ENCODE data around the gene STK31. TPM values are rescaled to one million over a fixed set of nuclear protein-coding genes. Genes with fewer than 3 reads are reported as not detected.
"Not testable (repeated sequence)": the region's sequence is repeated elsewhere in the genome, so short reads cannot be mapped to it uniquely, and the experiment has no call there.

Gene STK31
- total RNA-seq, 2 donors from 2014 or later = 0.19 to 0.52 TPM

DNA sequence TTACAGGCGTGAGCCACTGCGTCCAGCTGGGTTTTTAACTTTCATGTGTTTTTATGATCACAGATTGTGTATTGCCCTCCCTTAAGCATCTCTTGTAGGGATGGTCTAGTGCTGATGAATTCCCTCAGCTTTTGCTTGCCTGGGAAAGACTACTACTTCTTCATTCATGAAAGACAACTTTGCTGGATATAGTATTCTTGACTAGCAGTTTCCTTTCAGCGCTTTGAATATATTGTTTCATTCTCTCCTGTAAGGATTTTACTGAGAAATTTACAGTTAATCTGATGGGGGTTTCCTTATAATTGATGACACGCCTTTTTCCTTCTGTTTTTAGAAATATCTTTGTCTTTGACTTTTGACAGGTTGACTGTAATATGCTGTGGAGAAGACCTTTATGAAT is 33.2 kb downstream of the STK31 start:
- ATAC-seq (replicated peaks) = no peak
- Mint-ChIP-seq H3K27me3 (no peaks in the 10 kb centered on the region), H3K36me3 (ENCODE audit: low read depth) (no peaks in the 10 kb centered on the region), H3K27ac (no peak overlapping the region), H3K9me3 (peaks cover 22% of the 10 kb centered on the region), H3K4me3 (no peak overlapping the region), H3K4me1 (no peaks in the 10 kb centered on the region)

DNA sequence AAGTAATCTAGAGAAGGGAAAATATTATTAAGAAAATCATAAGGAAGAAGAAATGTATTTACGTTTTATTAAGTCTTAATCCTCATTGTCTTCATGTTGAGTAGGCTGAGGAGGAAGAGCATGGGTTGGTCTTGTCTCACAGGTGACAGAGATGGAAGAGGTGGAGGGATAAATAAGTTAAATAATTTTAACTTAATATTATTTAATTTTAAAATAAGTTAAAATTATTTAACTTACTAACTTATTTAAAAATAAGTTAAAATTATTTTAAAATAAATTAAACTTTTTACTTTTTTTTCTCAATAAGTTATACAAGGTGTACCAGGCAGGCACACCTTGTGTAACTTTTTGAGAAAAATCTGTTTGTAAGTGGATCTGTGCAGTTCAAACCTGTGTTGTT is 36.6 kb downstream of the STK31 start:
- H3K9me3 Mint-ChIP-seq = peaks cover 23% of the 10 kb centered on the region
- H3K4me3 Mint-ChIP-seq = no peak overlapping the region

DNA sequence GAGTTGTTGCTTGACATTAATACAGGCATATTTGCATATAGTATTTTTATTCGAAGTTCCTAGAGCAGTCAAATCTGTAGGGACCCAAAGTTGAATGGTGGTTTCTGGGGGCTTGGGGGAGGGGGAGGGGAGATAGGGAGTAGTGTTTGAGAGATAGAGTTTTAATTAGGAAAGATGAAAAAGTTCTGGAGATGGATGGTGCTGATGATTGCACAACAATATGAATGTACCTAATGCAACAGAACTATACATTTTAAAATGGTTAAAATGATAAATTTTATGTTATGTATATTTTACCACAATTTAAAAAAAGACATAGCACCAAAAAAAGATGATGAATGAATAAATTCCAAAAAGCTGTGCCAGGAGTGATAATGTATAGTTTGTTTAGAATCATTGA is 41.8 kb downstream of the STK31 start:
- Mint-ChIP-seq H3K27ac (no peak overlapping the region), H3K9me3 (peaks cover 7% of the 10 kb centered on the region), H3K4me1 (no peaks in the 10 kb centered on the region), H3K36me3 (ENCODE audit: low read depth) (no peaks in the 10 kb centered on the region), H3K27me3 (no peaks in the 10 kb centered on the region), H3K4me3 (no peak overlapping the region)
- ATAC-seq (replicated peaks) = no peak

More for the DNA sequence above, 36.6 kb downstream of the STK31 start:
- Mint-ChIP-seq H3K27me3 (no peaks in the 10 kb centered on the region), H3K36me3 (ENCODE audit: low read depth) (no peaks in the 10 kb centered on the region), H3K4me1 (no peaks in the 10 kb centered on the region), H3K27ac (no peak overlapping the region)
- no peak for ATAC-seq (replicated peaks)

DNA sequence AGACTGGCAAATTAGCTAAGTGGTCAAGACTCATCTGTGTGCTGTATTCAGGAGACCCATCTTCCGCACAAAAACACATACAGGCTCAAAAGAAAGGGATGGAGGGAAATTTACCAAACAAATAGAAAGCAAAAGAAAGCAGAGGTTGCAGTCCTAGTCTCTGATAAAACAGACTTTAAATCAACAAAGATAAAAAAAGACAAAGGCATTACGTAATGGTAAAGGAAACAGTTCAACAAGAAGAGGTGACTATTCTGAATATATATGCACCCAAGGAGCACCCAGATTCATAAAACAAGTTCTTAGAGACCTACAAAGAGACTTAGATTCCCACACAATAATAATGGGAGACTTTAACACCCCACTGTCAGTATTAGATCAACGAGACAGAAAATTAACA is 48.8 kb downstream of the STK31 start:
- H3K36me3 Mint-ChIP-seq (ENCODE audit: low read depth); H3K4me3 Mint-ChIP-seq; ATAC-seq (replicated peaks); H3K4me1 Mint-ChIP-seq; H3K9me3 Mint-ChIP-seq; H3K27me3 Mint-ChIP-seq; H3K27ac Mint-ChIP-seq: not testable (repeated sequence)

DNA sequence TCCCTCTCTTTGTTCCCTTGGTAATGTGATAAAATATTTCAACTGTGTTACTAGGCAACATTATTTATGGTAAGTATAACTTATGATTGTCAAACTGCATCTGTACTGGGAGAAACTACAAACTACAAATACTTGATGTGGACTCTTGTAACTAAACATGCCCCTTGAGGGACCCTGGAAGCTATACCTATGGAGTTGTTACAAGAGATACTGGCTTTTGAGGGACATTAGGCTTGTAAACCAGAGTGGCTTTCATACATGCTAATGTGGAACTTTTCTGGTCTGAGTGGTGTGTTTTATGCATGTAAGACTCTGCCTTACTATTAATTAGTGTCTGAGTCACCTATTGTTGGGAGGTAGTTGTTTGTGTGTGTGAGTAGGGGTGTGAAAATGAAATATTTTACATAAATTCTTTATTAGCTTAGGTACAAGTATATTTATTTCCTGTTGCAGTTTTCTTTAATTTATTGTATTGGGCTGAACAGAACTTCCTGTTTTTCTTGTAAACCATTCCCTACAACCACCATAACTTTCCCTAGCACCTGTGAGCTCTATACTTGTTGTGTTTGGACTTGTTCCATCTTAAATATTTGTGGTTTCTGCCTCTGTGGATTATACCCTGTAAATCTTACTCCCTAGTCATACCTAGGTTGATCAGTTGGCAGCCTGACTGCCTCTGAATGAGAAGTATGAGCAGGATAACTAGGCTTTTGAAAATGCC is 49.8 kb downstream of the STK31 start:
- no peak overlapping the region for H3K4me3 Mint-ChIP-seq
- no peaks in the 10 kb centered on the region for H3K4me1 Mint-ChIP-seq
- no peaks in the 10 kb centered on the region for H3K27me3 Mint-ChIP-seq
- H3K36me3 Mint-ChIP-seq (ENCODE audit: low read depth) = no peaks in the 10 kb centered on the region
- ATAC-seq (replicated peaks) = no peak
- H3K9me3 Mint-ChIP-seq = no peaks in the 10 kb centered on the region
- no peak overlapping the region for H3K27ac Mint-ChIP-seq

DNA sequence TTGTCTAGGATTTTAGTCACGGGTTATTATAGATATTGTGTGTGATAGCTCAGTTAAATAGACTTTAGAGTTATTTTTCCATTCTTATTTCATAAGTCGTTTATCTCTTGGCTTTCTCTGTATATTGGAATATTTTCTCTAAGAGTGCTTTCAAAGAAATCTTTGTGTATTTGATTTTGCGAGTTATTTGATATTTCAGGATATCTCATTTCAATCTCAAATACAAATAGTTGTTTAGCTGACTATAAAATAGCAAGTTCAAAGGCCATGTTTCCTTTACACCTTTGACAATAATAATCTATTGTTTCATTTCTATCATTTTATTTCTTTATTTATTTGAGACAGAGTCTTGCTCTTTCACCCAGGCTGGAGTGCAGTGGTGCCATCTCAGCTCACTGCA is 55.9 kb downstream of the STK31 start:
- Mint-ChIP-seq H3K4me3 (no peak overlapping the region), H3K27me3 (no peaks in the 10 kb centered on the region), H3K9me3 (no peaks in the 10 kb centered on the region), H3K27ac (no peak overlapping the region), H3K36me3 (ENCODE audit: low read depth) (no peaks in the 10 kb centered on the region), H3K4me1 (no peaks in the 10 kb centered on the region)
- ATAC-seq (replicated peaks) = no peak

DNA sequence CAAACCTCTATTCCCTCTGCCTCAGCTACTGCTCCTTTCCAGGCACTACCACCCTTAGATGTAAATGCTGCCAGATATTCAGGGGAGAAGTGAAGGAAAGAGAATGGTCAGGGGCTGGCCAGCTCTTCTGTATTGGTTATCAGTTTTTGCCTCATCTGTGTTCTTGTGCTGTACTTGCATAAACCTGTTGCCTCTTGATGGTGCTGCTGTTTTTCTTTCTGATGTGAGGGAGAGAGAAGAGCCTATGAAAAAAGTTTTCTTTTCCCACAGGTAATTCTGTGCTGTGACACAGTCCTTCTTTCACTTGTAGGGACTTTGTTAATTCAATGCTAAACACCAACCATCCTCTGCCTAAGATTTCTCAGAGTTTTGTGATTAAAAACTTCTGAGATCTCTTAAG is 57.5 kb downstream of the STK31 start:
- Mint-ChIP-seq H3K27me3 (no peaks in the 10 kb centered on the region), H3K4me3 (no peak overlapping the region), H3K36me3 (ENCODE audit: low read depth) (no peaks in the 10 kb centered on the region), H3K9me3 (no peaks in the 10 kb centered on the region), H3K27ac (no peak overlapping the region), H3K4me1 (no peaks in the 10 kb centered on the region)
- no peak for ATAC-seq (replicated peaks)

DNA sequence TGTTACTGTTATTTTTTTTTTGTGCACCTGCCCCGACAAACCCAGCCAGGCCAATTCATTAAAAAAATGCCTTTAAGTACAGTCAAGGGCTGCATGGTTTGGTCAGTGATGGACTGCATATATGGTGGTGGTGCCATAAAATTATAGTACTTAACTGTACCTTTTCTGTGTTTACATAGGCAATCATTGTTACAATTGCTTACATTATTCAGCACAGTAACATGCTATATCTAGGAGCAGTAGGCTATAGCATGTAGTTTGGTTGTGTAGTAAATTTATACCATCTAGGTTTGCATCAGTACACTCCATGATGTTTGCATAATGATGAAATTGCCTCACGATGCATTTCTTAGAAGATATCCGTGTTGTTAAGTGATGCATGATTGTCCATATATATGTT is 58.0 kb downstream of the STK31 start:
- H3K9me3 Mint-ChIP-seq = no peaks in the 10 kb centered on the region
- H3K4me3 Mint-ChIP-seq = no peak overlapping the region
- H3K4me1 Mint-ChIP-seq = no peaks in the 10 kb centered on the region
- H3K27ac Mint-ChIP-seq = no peak overlapping the region
- ATAC-seq (replicated peaks) = no peak
- H3K36me3 Mint-ChIP-seq (ENCODE audit: low read depth) = no peaks in the 10 kb centered on the region
- no peaks in the 10 kb centered on the region for H3K27me3 Mint-ChIP-seq

DNA sequence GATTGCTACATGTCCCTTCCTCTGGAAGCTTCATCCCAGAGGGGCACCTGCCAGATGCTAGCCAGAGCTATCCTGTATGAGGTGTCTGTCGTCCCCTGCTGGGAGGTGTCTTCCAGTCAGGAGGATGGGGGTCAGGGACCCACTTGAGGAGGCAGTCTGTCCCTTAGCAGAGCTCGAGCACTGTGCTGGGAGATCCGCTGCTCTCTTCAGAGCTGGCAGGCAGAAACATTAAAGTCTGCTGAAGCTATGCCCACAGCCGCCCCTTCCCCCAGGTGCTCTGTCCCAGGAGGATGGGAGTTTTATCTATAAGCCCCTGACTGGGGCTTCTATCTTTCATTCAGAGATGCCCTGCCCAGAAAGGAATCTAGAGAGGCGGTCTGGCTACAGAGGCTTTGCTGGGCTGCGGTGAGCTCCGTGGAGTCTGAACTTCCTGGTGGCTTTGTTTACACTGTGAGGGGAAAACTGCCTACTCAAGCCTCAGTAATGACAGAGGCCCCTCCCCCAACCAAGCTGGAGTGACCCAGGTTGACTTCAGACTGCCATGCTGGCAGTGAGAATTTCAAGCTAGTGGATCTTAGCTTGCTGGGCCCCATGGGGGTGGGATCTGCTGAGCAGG is 69.3 kb downstream of the STK31 start:
- ATAC-seq (replicated peaks); H3K27ac Mint-ChIP-seq; H3K27me3 Mint-ChIP-seq; H3K4me3 Mint-ChIP-seq; H3K36me3 Mint-ChIP-seq (ENCODE audit: low read depth); H3K4me1 Mint-ChIP-seq; H3K9me3 Mint-ChIP-seq: not testable (repeated sequence)

DNA sequence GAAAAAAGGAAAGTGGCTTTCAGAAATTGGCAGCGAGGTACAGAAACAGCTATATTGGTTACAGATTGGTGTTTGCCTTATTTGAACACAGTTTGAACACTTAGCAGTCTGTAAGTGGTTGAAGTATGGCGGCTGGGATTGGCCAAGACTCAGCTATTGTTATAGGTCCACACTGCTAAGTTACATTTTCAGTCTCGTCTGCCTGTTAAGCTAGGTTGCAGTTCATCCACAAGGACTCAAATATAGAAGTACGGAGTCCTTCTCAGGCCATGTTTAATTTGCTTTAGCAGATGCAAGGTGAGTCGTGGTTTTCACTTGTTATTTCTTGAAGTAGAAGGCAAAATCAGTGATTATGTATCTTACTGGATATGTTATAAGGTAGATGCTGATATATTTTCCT is 73.1 kb downstream of the STK31 start:
- Mint-ChIP-seq H3K27ac (no peak overlapping the region), H3K4me3 (no peak overlapping the region), H3K4me1 (no peaks in the 10 kb centered on the region), H3K36me3 (ENCODE audit: low read depth) (no peaks in the 10 kb centered on the region), H3K9me3 (no peaks in the 10 kb centered on the region), H3K27me3 (no peaks in the 10 kb centered on the region)
- no peak for ATAC-seq (replicated peaks)

DNA sequence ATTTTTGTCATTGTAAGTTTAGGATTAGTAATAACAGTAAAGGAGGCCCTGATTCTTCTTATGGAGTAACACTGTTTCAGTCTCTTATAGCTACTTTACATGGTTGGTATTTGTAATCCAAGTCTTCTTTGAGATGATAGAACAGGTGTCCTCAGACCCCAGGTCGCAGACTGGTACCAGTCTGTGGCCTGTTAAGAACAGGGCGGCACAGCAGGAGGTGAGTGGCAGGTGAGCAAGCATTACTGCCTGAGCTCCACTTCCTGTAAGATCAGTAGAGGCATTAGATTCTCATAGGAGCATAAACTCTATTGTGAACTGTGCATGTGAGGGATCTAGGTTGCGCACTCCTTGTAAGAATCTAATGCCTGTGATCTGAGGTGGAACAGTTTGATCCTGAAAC is 77.3 kb downstream of the STK31 start:
- no peaks in the 10 kb centered on the region for H3K27me3 Mint-ChIP-seq
- no peak overlapping the region for H3K27ac Mint-ChIP-seq
- no peaks in the 10 kb centered on the region for H3K36me3 Mint-ChIP-seq (ENCODE audit: low read depth)
- H3K9me3 Mint-ChIP-seq = no peaks in the 10 kb centered on the region
- ATAC-seq (replicated peaks) = no peak
- no peak overlapping the region for H3K4me3 Mint-ChIP-seq
- H3K4me1 Mint-ChIP-seq = no peaks in the 10 kb centered on the region

DNA sequence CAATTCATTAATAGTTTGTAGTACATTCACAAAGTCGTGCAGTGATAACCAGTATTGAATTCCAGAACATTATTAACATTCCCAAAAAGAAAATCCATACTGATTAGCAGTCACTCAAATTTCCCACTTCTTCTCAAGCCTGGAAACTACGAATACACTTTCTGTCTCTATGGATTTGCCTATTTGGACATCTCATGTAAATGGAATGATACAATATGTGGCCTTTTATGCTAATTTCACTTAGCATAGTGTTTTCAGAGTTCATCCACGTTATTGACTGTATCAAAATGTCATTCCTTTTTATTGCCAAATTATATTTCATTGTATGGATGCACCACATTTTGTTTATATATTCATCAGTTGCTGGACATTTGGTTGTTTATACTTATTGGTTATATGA is 78.8 kb downstream of the STK31 start:
- Mint-ChIP-seq H3K27me3 (no peaks in the 10 kb centered on the region), H3K36me3 (ENCODE audit: low read depth) (no peaks in the 10 kb centered on the region), H3K9me3 (peaks cover 5% of the 10 kb centered on the region), H3K27ac (no peak overlapping the region), H3K4me3 (no peak overlapping the region), H3K4me1 (no peaks in the 10 kb centered on the region)
- no peak for ATAC-seq (replicated peaks)

DNA sequence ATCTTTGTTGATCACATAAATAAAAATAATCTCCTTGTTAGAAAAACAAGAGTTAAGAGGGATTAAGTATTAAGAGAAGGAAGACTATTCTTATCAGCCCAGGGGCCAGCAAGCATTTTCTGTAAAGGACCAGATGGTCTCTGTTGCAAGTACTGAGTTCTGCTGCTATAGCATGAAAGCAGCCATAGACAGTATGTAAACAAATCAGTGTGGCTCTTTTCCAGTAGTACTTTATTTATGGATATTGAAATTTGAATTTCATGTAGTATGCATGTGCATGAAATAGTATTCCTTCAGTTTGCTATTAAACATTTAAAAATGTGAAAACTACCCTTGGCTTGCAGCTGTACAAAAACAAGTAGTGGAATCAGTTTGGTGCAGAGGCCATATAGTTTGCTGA is 81.7 kb downstream of the STK31 start:
- Mint-ChIP-seq H3K9me3 (peaks cover 19% of the 10 kb centered on the region), H3K4me1 (no peaks in the 10 kb centered on the region), H3K36me3 (ENCODE audit: low read depth) (no peaks in the 10 kb centered on the region), H3K27me3 (no peaks in the 10 kb centered on the region), H3K27ac (no peak overlapping the region), H3K4me3 (no peak overlapping the region)
- ATAC-seq (replicated peaks) = no peak

DNA sequence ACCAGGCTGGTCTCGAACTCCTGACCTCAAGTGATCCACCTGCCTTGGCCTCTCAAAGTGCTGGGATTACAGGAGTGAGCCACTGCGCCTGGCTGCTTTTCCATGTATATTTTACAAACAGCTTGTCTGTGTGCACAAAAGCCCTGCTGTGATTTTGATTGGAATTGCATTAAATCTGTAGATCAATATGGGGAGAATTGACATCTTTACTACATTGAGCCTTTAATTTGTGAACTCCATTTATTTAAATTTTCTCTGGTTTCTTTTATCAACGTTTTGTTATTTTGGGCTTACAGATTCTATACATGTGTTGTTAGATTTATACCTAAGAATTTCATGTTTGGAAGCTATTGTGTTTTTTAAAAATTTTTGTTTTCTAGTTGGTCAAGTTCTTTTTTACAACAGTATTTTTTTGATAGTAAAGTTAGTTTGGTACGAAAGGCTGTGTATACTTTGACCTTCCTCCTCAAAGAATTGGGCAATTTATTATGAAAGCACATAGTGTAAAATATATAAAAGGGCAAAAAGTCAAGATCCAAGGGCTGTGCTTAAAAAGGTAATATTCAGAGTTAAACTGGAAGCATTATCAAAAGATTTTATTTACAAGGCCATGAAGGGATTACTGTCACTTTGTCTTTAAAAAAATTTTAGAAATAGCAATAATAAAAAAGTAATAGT is 92.8 kb downstream of the STK31 start:
- H3K4me3 Mint-ChIP-seq = no peak overlapping the region

DNA sequence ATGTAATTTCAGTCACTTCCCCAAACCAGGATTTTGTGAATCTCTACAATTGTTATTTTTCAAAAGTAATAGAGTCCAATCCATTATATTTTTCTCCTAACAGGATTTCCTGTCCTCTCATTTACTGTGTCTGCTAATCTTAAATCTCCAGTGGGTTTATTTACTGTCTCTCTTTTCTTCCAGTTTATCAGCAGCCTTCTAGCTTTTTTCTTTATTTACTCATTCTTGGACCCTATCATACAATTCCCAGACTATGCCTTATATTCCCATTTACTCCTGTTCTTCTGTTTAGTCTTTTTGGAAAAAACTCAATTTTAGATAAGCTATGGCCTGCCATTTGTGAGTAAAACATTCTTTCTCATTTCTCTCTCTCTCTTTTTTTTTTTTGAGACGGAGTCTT is 94.7 kb downstream of the STK31 start:
- Mint-ChIP-seq H3K4me1 (no peaks in the 10 kb centered on the region), H3K36me3 (ENCODE audit: low read depth) (no peaks in the 10 kb centered on the region), H3K27ac (no peak overlapping the region)

More for the DNA sequence above, 92.8 kb downstream of the STK31 start:
- Mint-ChIP-seq H3K27ac (no peak overlapping the region), H3K27me3 (peaks cover 3% of the 10 kb centered on the region), H3K9me3 (no peaks in the 10 kb centered on the region), H3K36me3 (ENCODE audit: low read depth) (no peaks in the 10 kb centered on the region), H3K4me1 (no peaks in the 10 kb centered on the region)
- no peak for ATAC-seq (replicated peaks)

More for the DNA sequence above, 94.7 kb downstream of the STK31 start:
- no peak overlapping the region for H3K4me3 Mint-ChIP-seq
- no peak for ATAC-seq (replicated peaks)
- peaks cover 6% of the 10 kb centered on the region for H3K9me3 Mint-ChIP-seq
- H3K27me3 Mint-ChIP-seq = peaks cover 8% of the 10 kb centered on the region

Measured in activated T-helper 17 cell treated with anti-CD3 and anti-CD28 coated beads, Interleukin-2, amount 50 U/mL, for 72 hours (primary cell).